A673 (cell line): ENCODE results near the gene TSSK6. TPM values are rescaled to one million over a fixed set of nuclear protein-coding genes. Genes with fewer than 3 reads are reported as not detected.

Experiments
- BruUV-seq: library from RNA; stranded (reverse); fragments of 400-500 nt; replicated peaks from 2 replicates; lab custom pipeline; 2021; lab: Mats Ljungman, UMichigan
- CTCF ChIA-PET: fragments of 300-600 bp; sonication (Branson Sonifier 250); formaldehyde crosslinking; loops from one replicate; lab custom pipeline; 2022; ENCODE audit warnings: antibody characterized with exemption; lab: Charles Lee
- POLR2A ChIA-PET: fragments of 300-600 bp; sonication (Branson Sonifier 250); formaldehyde crosslinking; loops from one replicate; lab custom pipeline; 2022; ENCODE audit warnings: antibody characterized with exemption; ENCODE audit not compliant: low non-redundant PET; lab: Charles Lee
- DNase-seq: peaks from one replicate; pipeline ENCODE4 v3.0.0-alpha.2; 2015; ENCODE audit warnings: low spot score
- H3K27ac ChIP-seq: fragments of 200-600 bp; sonication (generic); 2 replicates; pipeline ENCODE4 v1.5.1; 2016; ENCODE audit warnings: mixed run types, low read depth, mild to moderate bottlenecking, mixed read lengths, antibody characterized with exemption, low read length; ENCODE audit not compliant: poor library complexity, severe bottlenecking
- H3K27me3 ChIP-seq: fragments of 200-600 bp; sonication (generic); replicated peaks from 2 replicates; pipeline ENCODE4 v1.6.1; 2017; ENCODE audit warnings: mixed run types, low read depth, mild to moderate bottlenecking, mixed read lengths, antibody characterized with exemption, low read length; ENCODE audit not compliant: insufficient read depth, poor library complexity
- H3K36me3 ChIP-seq: fragments of 200-600 bp; sonication (generic); 2 replicates; pipeline ENCODE4 v1.6.1; 2016; ENCODE audit warnings: mixed run types, mild to moderate bottlenecking, mixed read lengths, antibody characterized with exemption, low read length; ENCODE audit not compliant: insufficient read depth, poor library complexity, severe bottlenecking
- H3K4me1 ChIP-seq: fragments of 200-600 bp; sonication (generic); 2 replicates; pipeline ENCODE4 v1.6.1; 2017; ENCODE audit warnings: mixed run types, mild to moderate bottlenecking, mixed read lengths, antibody characterized with exemption, low read length; ENCODE audit not compliant: insufficient read depth, poor library complexity, severe bottlenecking
- H3K4me3 ChIP-seq: fragments of 200-600 bp; sonication (generic); 2 replicates; pipeline ENCODE4 v1.5.1; 2016; ENCODE audit warnings: low read depth, mixed run types, mild to moderate bottlenecking, mixed read lengths, low read length; ENCODE audit not compliant: poor library complexity, severe bottlenecking
- H3K9me3 ChIP-seq: fragments of 200-600 bp; sonication (generic); 2 replicates; pipeline ENCODE4 v1.6.1; 2016; ENCODE audit warnings: mixed run types, low read depth, mild to moderate bottlenecking, mixed read lengths, antibody characterized with exemption, low read length; ENCODE audit not compliant: poor library complexity, severe bottlenecking
- EZH2 ChIP-seq: fragments of 200-600 bp; sonication (generic); IDR thresholded peaks from 2 replicates; pipeline ENCODE4 v1.6.1; 2017; ENCODE audit warnings: borderline replicate concordance, low read depth, mild to moderate bottlenecking, mixed read lengths, antibody characterized with exemption, low read length; ENCODE audit not compliant: poor library complexity, severe bottlenecking
- intact Hi-C: fragments of 100-400 bp; cut with micrococcal nuclease; formaldehyde crosslinking; loops from one replicate; pipeline ENCODE4 v1.10.0; 2022; ENCODE audit not compliant: unreplicated experiment
- total RNA-seq: library from RNA; stranded (reverse); gene quantifications from 2 replicates; pipeline ENCODE4 v1.2.3, GENCODE V29; 2021
- TF ChIP-seq, protein P1 (sequence below): fragments of 300-800, 200-600 bp; sonication (generic); conservative IDR thresholded peaks from 2 replicates; pipeline ENCODE4 v1.5.1; 2017; ENCODE audit warnings: low read depth, mild to moderate bottlenecking, antibody characterized with exemption, low read length, moderate library complexity, mixed read lengths

The TSSK6 gene
- total RNA-seq, 1 experiment from 2014 or later, result 2.5 TPM

- Histone ChIP-seq H3K4me3 (peak overlapping the region; percentile 25), H3K27ac (peak overlapping the region; percentile 91), H3K27me3 (no peaks in the 10 kb centered on the region), H3K9me3 (no peaks in the 10 kb centered on the region), H3K36me3 (peaks cover 15% of the 10 kb centered on the region), H3K4me1 (peaks cover 30% of the 10 kb centered on the region)
- no peak for TF ChIP-seq EZH2
- TF ChIP-seq, protein P1, sequence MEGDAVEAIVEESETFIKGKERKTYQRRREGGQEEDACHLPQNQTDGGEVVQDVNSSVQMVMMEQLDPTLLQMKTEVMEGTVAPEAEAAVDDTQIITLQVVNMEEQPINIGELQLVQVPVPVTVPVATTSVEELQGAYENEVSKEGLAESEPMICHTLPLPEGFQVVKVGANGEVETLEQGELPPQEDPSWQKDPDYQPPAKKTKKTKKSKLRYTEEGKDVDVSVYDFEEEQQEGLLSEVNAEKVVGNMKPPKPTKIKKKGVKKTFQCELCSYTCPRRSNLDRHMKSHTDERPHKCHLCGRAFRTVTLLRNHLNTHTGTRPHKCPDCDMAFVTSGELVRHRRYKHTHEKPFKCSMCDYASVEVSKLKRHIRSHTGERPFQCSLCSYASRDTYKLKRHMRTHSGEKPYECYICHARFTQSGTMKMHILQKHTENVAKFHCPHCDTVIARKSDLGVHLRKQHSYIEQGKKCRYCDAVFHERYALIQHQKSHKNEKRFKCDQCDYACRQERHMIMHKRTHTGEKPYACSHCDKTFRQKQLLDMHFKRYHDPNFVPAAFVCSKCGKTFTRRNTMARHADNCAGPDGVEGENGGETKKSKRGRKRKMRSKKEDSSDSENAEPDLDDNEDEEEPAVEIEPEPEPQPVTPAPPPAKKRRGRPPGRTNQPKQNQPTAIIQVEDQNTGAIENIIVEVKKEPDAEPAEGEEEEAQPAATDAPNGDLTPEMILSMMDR, result no peak
- POLR2A ChIA-PET, result no interaction called here
- intact Hi-C loops, result loop anchor here (2.0 to 5.0 kb wide), 2 partner anchors 121 to 341 kb away; no protein-coding TSS in a partner anchor
- no TSS peak for BruUV-seq
- no peak for DNase-seq
- CTCF ChIA-PET, result no interaction called here
These were observed 27.1 kb downstream of the TSSK6 start for GRCh38 chr19:19487950-19488874.

DNA sequence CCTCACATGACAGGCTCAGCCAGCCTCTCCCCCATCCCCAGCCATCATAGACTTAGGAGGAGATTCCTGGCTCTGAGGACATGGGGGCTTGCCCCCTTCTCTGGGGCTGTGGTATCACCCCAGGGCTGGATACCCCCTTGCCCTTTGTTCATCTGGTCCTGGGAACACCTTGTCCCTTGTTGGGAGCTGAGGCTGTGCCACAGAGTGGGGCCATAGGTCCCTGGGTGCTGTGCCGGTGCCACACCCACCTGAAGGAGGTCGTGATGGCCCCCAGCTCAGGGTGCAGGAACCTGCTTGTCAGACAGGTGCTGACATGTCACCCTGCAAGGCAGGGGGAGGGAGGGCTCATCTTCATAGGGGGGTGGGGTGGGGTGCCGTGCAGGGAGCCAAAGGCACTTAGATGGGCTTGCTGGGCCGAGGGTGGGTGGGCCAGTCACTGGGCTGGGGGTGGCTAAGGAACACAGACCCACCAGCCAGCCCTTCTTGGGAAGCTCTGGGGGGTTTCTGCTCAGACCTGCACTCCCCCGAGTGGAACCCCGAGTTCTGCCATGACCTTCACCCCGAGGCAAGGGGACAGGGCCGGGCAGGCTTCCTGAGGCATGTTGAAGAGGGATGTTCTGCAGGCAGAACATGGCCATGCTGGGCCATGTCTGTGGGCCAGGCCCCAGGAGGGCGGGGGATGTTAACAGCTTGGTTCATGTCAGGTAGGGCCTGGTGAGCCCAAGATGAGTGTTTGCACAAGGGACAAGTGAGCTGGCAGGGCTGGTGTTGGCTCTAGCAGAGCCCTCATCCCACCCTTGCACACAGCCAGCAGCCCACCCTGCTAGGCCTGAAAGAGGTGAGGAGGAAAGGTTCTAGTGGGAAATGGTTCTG lies 28.0 kb downstream of the TSSK6 start:
- ChIA-PET POLR2A (interaction anchor here (0.6 kb wide), 1 partner anchor 102 kb away, joined by 3 read pairs; no protein-coding TSS in a partner anchor), CTCF (no interaction called here)
- TF ChIP-seq, protein P1, result no peak
- TF ChIP-seq EZH2, result no peak
- Histone ChIP-seq H3K4me1 (peaks cover 28% of the 10 kb centered on the region), H3K9me3 (no peaks in the 10 kb centered on the region), H3K27ac (peak overlapping the region; percentile 91), H3K4me3 (no peak overlapping the region), H3K27me3 (no peaks in the 10 kb centered on the region), H3K36me3 (peaks cover 8% of the 10 kb centered on the region)
- intact Hi-C loops, result loop anchor here (5.0 kb wide), 1 partner anchor 340 kb away; no protein-coding TSS in a partner anchor
- BruUV-seq, result no TSS peak
- DNase-seq, result no peak

- TF ChIP-seq, protein P1, result no peak
- TF ChIP-seq EZH2, result no peak
- Histone ChIP-seq H3K27ac (peak overlapping the region; percentile 3), H3K4me1 (peaks cover 28% of the 10 kb centered on the region), H3K9me3 (no peaks in the 10 kb centered on the region), H3K27me3 (no peaks in the 10 kb centered on the region), H3K4me3 (no peak overlapping the region), H3K36me3 (peaks cover 6% of the 10 kb centered on the region)
- no TSS peak for BruUV-seq
- POLR2A ChIA-PET, result no interaction called here
- no peak for DNase-seq
- intact Hi-C loops, result loop anchor here (5.0 kb wide), 1 partner anchor 339 kb away; no protein-coding TSS in a partner anchor
- CTCF ChIA-PET, result no interaction called here
These were observed 28.8 kb downstream of the TSSK6 start for GRCh38 chr19:19486343-19487076.
